SU-DHL-6 (cell line): ENCODE measurements around the gene GSC2.

Source experiments
- H2AFZ ChIP-seq: fragments of 200-600 bp; sonication (generic); 2 replicates; pipeline ENCODE4 v1.6.1; 2014; ENCODE audit warnings: low read depth, mild to moderate bottlenecking, moderate library complexity, mixed read lengths, antibody characterized with exemption, low read length; ENCODE audit not compliant: severe bottlenecking
- H3F3A ChIP-seq: fragments of 200-600 bp; shearing (Covaris generic); 2 replicates; pipeline ENCODE4 v1.6.0; 2016; ENCODE audit warnings: antibody characterized with exemption, mild to moderate bottlenecking; ENCODE audit not compliant: insufficient read depth
- H3K27ac ChIP-seq: fragments of 200-600 bp; sonication (generic); 2 replicates; pipeline ENCODE4 v1.5.1; 2016; ENCODE audit warnings: low read depth, mild to moderate bottlenecking, low read length, moderate library complexity, mixed read lengths
- H3K27me3 ChIP-seq: fragments of 200-600 bp; sonication (generic), shearing (Covaris generic); 2 replicates; pipeline ENCODE4 v1.6.0; 2014; ENCODE audit warnings: mild to moderate bottlenecking, low read length
- H3K36me3 ChIP-seq: fragments of 200-600 bp; sonication (generic); 2 replicates; pipeline ENCODE4 v1.6.1; 2014; ENCODE audit warnings: mild to moderate bottlenecking, low read length, mixed read lengths
- H3K4me2 ChIP-seq: fragments of 300-600, 200-600 bp; shearing (Covaris generic), sonication (generic); 2 replicates; pipeline ENCODE4 v1.6.0; 2014; ENCODE audit warnings: low read length, low read depth, mild to moderate bottlenecking; ENCODE audit not compliant: poor library complexity, severe bottlenecking
- H3K4me3 ChIP-seq: fragments of 200-600 bp; sonication (generic); 2 replicates; pipeline ENCODE4 v1.5.1; 2014; ENCODE audit warnings: antibody characterized with exemption, low read length, mild to moderate bottlenecking, mixed read lengths; ENCODE audit not compliant: insufficient read depth, poor library complexity, severe bottlenecking
- H3K79me2 ChIP-seq: fragments of 200-600 bp; sonication (generic); 2 replicates; pipeline ENCODE4 v1.6.1; 2014; ENCODE audit warnings: mild to moderate bottlenecking, low read length, moderate library complexity; ENCODE audit not compliant: insufficient read depth
- H3K9ac ChIP-seq: fragments of 200-600 bp; sonication (generic); 2 replicates; pipeline ENCODE4 v1.7.0; 2014; ENCODE audit warnings: mild to moderate bottlenecking, low read length
- H3K9me2 ChIP-seq: fragments of 200-600 bp; sonication (generic); replicated peaks from 2 replicates; pipeline ENCODE4 v1.6.1; 2014; ENCODE audit warnings: low read length; ENCODE audit not compliant: insufficient read depth
- H3K9me3 ChIP-seq: fragments of 200-600 bp; sonication (generic); 2 replicates; pipeline ENCODE4 v1.6.1; 2014; ENCODE audit warnings: low read length, mixed read lengths; ENCODE audit not compliant: insufficient read depth
- H4K20me1 ChIP-seq: fragments of 200-600 bp; sonication (generic); 2 replicates; pipeline ENCODE4 v1.6.1; 2014; ENCODE audit warnings: low read depth, mild to moderate bottlenecking, antibody characterized with exemption, low read length, moderate library complexity, mixed read lengths
- CTCF ChIP-seq: fragments of 200-600 bp; sonication (generic); IDR thresholded peaks from one replicate; pipeline ENCODE4 v1.5.1; 2017; ENCODE audit warnings: antibody characterized with exemption, mild to moderate bottlenecking, low read length, moderate library complexity; ENCODE audit not compliant: insufficient read depth, poor library complexity, severe bottlenecking
- EZH2phosphoT487 ChIP-seq: fragments of 200-600 bp; sonication (generic), shearing (Covaris generic); conservative IDR thresholded peaks from 2 replicates; pipeline ENCODE4 v1.6.1; 2018; ENCODE audit warnings: mild to moderate bottlenecking, antibody characterized with exemption, low read length, moderate library complexity, mixed read lengths

Gene GSC2

DNA sequence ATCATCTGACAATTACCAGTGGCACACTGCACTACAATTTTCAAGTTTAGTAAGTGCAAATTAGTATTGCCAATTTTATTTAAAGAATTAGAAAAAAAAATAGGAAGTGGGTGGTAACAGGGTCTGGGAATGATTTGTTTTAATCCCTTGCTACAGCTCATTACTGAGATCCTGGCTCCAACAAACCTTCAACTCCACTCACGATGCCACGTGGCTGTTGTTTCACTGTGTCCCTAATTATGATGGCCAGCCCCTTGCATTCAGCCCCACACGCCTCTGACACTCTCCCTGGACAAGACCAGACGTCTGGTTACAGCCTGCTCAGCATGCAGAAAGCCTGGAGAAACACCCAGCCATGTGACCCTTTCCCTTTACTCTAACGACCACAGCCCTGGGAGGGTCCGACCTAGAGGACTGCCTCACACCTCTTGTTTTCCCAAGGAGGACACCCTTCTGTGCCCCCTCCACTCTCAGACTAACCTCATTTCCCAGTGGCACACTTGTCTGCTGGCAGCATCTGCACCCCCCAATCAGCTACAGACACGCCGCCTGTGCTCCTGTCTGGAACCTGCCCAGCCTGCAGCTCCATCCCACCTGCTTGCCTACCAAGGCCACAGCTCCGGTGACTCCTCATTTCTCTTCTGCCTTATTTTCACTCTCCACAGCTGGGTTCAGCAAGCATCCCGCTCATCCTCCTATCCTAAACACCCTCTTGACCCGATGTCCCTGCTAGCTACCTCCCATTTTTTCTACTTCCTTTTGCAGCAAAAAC, 46.9 kb upstream of the GSC2 start:
- H3K79me2 ChIP-seq, result no peaks in the 10 kb centered on the region
- no peaks in the 10 kb centered on the region for H3K9me3 ChIP-seq
- TF ChIP-seq CTCF (no peak), EZH2phosphoT487 (no peak)
- H3K4me2 ChIP-seq, result no peak overlapping the region
- H3K9ac ChIP-seq, result no peak overlapping the region
- no peaks in the 10 kb centered on the region for H3F3A ChIP-seq
- H2AFZ ChIP-seq, result no peak overlapping the region
- no peaks in the 10 kb centered on the region for H3K9me2 ChIP-seq
- no peaks in the 10 kb centered on the region for H4K20me1 ChIP-seq
- H3K27ac ChIP-seq, result no peak overlapping the region
- H3K27me3 ChIP-seq, result no peaks in the 10 kb centered on the region
- no peaks in the 10 kb centered on the region for H3K36me3 ChIP-seq
- no peak overlapping the region for H3K4me3 ChIP-seq

DNA sequence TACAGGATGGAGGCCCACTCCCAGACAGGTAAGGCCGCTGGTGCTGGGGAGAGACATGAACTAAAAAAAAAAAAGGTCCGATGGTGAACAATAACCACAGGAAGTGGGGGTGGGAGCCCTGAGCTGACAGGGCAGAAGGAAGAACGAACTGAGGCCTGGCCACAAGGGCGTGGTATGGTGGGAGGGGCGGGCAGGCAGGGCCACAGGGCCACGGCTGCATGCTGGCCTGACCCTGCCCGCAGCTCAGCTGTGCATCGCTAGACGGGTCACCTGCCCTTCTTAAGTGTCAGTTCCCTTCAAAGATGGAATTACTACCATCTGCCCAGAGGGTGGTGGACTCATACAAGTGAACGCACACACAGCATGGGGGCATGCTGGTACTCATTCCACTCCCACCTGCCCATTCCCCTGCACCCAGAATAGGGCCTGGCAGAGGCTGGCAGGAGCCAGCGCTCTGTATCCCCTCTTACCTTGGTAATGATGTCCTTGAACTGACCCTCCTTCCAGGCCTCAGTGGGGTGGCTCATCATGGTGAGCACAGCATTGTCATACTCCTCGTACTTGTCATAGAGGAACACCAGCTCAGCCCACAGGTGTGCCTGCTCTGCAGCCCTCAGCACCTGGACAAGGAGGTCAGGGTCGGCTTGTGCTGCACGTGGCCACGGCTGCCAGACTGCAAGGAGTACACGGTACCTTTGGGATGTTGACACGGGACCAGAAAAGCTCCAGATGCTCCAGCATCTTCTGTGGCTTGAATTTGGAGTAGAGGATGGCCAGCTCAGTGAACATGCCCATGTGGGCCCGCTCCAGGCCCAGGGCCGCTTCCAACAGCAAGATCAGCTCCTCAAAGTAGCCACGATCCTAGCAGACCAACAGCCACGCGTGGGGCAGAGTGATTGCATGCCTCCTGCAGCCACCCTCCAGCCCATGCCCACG, 46.0 kb upstream of the GSC2 start:
- no peaks in the 10 kb centered on the region for H3K79me2 ChIP-seq
- H3K9me2 ChIP-seq, result no peaks in the 10 kb centered on the region
- no peak overlapping the region for H3K4me2 ChIP-seq
- no peaks in the 10 kb centered on the region for H3K27me3 ChIP-seq
- H4K20me1 ChIP-seq, result no peaks in the 10 kb centered on the region
- no peaks in the 10 kb centered on the region for H3K9me3 ChIP-seq
- H2AFZ ChIP-seq, result no peak overlapping the region
- no peak overlapping the region for H3K4me3 ChIP-seq
- H3K36me3 ChIP-seq, result no peaks in the 10 kb centered on the region
- no peak overlapping the region for H3K27ac ChIP-seq
- no peaks in the 10 kb centered on the region for H3F3A ChIP-seq
- no peak overlapping the region for H3K9ac ChIP-seq
- TF ChIP-seq EZH2phosphoT487 (no peak), CTCF (no peak)

DNA sequence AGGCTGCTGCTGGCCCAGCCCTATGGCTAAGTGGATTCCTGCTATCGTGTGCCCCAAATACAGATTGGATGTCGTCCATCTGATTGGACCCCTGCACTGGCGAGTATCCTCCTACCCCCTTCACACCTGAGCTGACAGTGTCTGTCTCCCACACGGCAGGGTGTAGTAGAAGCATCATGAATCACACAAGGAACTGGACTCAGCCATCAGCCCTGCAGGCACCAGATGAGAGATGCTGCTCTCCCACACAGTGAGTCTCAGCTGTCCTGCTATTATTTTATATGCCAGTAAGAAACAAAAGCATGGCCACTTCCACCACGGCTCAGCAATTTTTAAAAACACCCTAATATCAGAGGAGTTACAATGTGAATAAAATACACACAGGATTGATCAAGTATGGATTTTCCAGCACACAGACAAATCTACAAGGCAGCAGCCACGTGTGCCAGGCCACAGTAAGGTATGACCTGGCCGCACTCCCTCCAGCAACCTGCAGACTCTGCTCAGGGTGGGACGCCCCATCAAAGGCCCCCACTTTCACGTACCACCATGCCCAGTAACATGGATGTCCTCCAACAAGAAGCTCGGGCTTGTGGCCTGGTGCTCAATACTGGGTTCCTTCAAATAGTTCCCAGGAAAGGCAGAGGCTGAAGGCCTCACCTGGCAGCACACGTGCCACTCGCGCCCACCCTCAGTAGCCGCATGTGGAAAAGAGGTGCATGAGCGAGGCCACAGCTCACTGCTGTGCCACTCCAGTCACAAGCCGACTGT, 44.9 kb upstream of the GSC2 start:
- TF ChIP-seq EZH2phosphoT487, result no peak
- TF ChIP-seq CTCF, result no peak
- no peak overlapping the region for H3K9ac ChIP-seq
- H3K27ac ChIP-seq, result no peak overlapping the region
- H3K9me2 ChIP-seq, result no peaks in the 10 kb centered on the region
- no peaks in the 10 kb centered on the region for H3K36me3 ChIP-seq
- H3K79me2 ChIP-seq, result no peaks in the 10 kb centered on the region
- no peak overlapping the region for H3K4me3 ChIP-seq
- no peaks in the 10 kb centered on the region for H3F3A ChIP-seq
- H3K4me2 ChIP-seq, result no peak overlapping the region
- no peak overlapping the region for H2AFZ ChIP-seq
- no peaks in the 10 kb centered on the region for H3K27me3 ChIP-seq
- no peaks in the 10 kb centered on the region for H4K20me1 ChIP-seq
- no peaks in the 10 kb centered on the region for H3K9me3 ChIP-seq
